Coronary artery (tissue), 2 donors: Measurements from ENCODE around the gene TNS4.

ENCODE experiments used
- DNase-seq: peaks from one replicate; pipeline ENCODE4 v3.0.0-alpha.2; 2017; ENCODE audit warnings: low spot score
- H3K27ac ChIP-seq, 2 donors: fragments of 200-600 bp; sonication (generic); one replicate each; pipeline ENCODE4 v1.5.1; 2016 to 2019
- H3K4me3 ChIP-seq: fragments of 200-600 bp; sonication (generic); 2 replicates; pipeline ENCODE4 v1.5.1; 2016; ENCODE audit warnings: mild to moderate bottlenecking, moderate library complexity
- CTCF ChIP-seq: fragments of 200-600 bp; sonication (generic); IDR thresholded peaks from one replicate; pipeline ENCODE4 v1.5.1; 2019; ENCODE audit warnings: antibody characterized with exemption

TNS4 gene

GRCh38 chr17:40470932-40471828, 30.2 kb downstream of the TNS4 start:
- Histone ChIP-seq H3K27ac (no peak overlapping the region), H3K4me3 (no peak overlapping the region)
- no peak for TF ChIP-seq CTCF
- DNase-seq, result no peak

GRCh38 chr17:40469805-40470675, 31.4 kb downstream of the TNS4 start:
- no peak for TF ChIP-seq CTCF
- Histone ChIP-seq H3K27ac (no peak overlapping the region), H3K4me3 (no peak overlapping the region)
- DNase-seq, result no peak

- DNase-seq, result no peak
- no peak for TF ChIP-seq CTCF
- Histone ChIP-seq H3K27ac (no peak overlapping the region), H3K4me3 (no peak overlapping the region)
Measured at GRCh38 chr17:40468560-40468959, 32.9 kb downstream of the TNS4 start.

GRCh38 chr17:40467281-40467867, 34.0 kb downstream of the TNS4 start:
- DNase-seq, result no peak
- TF ChIP-seq CTCF, result no peak
- Histone ChIP-seq H3K27ac (no peak overlapping the region), H3K4me3 (no peak overlapping the region)

- Histone ChIP-seq H3K4me3 (no peak overlapping the region), H3K27ac (no peak overlapping the region)
- no peak for TF ChIP-seq CTCF
- no peak for DNase-seq
Measured at GRCh38 chr17:40466298-40466971, 35.0 kb downstream of the TNS4 start.

- TF ChIP-seq CTCF, result no peak
- no peak overlapping the region for H3K27ac ChIP-seq
- H3K4me3 ChIP-seq, result no peak overlapping the region
- no peak for DNase-seq
Measured at GRCh38 chr17:40464392-40464855, 37.0 kb downstream of the TNS4 start.
